Cerebellar nuclear complex (tissue), 1 donor: ENCODE data around the gene MSH2.

ENCODE experiments used
- DNase-seq, 2 experiments: peaks; one replicate each; lab custom pipeline; 2025; lab: John Stamatoyannopoulos, UW

The MSH2 gene

GRCh38 chr2:47508641-47509040, 105.7 kb downstream of the MSH2 start:
- DNase-seq, result no peak

- DNase-seq, result no peak
Observed at GRCh38 chr2:47509250-47509649, 106.3 kb downstream of the MSH2 start.

DNA sequence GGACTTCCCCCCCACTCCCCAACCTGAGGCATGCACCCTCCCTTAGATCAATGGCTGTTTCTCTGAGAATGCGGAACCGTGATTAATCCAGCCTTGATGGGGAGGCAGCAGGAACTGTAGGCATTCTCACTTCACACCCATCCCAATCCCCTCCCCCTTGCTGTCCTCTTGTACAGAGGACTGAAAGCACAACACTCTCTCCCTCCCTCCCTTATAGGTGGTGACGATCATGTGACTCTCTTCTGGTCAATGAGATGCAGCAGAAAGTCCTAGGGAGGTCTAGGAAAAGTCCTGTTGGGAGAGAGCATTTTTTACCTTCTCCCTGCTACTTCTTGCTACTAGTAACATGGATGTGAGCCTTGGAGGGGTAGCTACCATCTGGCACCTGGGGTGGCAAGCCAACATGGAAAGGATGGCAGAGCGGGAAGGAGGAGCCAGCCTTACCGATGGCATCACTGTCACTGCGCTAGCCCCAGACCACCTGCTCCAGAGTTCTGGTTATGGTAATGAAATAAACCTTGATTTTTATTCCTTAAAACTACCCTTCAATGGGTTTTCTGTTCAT, 106.9 kb downstream of the MSH2 start:
- peak in 1 of 2 experiments; percentile 24 for DNase-seq

DNA sequence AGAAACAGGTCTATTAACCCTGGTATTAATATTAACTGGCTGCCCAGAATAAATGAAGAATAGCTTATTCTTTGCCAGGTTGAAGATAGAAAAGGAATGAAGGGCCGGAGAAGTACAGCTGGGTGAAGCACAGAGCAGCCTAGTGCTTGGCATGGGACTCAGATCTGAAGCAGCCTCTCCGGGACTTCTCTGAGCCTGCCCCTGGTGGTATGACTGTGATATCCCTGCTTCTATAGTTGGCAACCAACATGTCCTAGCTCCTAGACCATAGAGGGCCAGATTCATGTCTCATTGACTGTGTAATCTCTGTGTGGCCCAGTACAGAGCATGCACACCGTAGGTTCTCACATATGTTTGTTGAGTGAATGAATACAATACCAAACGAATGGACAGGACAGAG, 107.8 kb downstream of the MSH2 start:
- DNase-seq, result no peak

DNA sequence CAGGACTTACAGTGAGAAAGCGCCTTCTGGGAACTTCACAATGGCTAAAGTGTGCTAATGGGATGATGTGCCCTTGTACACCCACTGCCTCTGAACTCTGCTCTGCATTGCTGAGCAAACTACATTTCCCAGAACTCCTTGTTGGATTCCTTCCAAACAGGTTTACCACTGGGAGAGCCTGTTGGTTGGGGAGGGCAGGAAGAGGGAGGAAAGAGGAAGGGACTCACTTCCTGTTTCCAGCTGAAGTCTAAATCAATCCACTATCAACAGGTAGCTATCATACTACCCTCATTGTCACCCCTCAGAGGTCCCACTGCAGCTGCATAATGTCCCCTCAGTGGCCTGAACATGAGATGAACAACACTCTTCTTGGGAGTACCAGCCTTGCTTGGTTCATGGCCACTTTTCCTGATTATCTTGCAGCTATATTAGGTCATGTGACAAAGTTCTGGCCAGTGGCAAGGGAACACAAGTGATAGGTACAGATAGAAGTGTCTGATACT, 109.7 kb downstream of the MSH2 start:
- no peak for DNase-seq

GRCh38 chr2:47513981-47514520, 111.1 kb downstream of the MSH2 start:
- DNase-seq, result no peak

DNA sequence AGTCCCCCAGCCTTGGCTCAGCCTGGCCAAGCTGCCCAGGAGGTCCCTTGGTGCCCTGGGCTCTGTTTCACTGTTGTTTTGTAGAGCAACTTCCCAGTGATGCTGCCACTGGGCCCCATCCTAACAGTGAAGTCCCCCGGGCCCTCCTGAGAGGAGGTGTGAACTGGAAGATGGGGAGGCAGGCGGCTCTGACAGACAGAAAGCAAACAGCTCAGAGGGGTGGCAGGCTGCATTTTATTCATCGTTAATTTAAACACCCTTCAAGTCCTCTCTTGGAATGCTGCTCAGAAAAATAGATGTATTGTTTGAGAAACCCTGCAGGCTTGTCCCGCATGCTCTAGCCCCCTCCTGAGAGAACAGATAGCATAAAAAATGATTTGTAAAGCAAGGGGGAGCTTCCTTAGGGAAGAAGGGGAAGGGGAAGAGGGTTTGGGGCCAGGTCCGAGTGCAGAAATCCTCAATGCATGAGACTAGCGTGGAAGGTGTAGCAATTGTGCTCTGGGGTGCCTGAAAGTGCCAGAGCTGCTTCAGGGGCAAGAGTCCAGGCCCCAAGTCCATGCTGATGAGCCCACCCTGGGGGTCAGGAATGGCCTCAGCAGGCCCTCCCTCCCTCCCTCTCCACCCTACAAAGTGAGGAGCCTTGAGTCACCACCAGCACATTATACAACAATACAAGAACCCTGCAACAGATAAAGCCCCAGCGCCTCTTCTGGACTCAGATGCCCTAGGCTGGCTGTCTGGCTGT, 113.6 kb downstream of the MSH2 start:
- DNase-seq, result no peak

- DNase-seq, result no peak
Observed at GRCh38 chr2:47518497-47519146, 115.7 kb downstream of the MSH2 start.

DNA sequence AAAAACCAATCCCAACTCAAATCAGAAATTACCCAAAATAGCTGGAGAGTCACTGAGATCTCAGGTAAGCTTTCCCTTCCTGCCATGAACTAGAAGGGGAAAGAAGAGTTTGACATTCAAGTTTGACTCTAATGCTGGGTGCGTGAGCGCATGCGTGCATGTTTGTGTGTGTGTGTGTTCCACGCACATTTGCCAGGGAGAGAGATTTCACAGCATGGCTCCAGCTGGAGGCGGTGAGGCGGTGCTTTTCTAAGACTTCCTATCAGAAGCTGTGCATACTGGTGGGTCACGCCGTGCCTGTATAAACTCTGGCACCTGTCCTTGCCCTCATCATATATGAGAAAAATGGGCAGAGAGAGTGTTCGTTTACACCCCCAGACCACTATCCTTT, 116.2 kb downstream of the MSH2 start:
- peak in 1 of 2 experiments; percentile 58 for DNase-seq

- no peak for DNase-seq
Observed at GRCh38 chr2:47519604-47520301, 116.8 kb downstream of the MSH2 start.

GRCh38 chr2:47520302-47520630, 117.3 kb downstream of the MSH2 start:
- DNase-seq, result no peak

DNA sequence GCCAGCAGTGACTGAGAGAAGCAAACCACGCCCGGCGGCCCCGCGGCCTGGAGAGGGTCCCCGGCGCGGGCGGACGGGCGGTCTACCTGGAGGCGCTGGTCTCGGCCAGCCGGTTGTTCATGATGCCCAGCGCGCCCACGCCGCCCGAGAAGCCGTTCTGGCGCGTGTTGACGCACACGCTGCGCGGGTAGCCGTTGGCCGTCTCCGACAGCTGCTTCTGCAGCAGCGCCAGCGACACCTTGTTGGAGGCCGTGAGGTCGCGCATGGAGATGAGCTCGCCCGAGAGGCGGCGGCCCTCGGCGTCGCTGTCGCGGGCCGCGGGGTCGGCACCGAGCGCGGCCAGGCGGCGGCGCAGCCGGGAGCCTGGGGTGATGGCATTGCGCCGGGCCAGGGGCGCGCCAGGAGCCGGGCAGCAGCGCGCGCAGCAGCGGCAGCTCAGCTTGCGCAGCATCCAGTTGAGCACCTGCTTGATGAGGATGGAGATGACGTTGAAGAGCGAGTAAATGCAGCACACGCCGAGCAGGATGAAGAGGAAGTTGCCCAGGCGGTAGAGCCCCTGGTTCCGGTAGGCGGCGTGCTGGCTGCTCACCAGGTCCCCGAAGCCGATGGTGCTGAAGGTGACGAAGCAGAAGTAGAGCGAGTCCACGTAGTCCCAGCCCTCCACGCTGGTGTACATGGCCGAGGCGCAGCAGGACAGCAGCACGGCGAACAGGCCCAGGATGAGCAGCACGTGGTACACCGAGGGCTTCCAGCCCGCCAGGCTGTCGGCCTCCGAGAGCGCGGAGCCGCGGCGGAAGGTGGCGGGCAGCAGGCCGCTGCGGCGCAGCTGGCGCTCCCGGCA, 118.1 kb downstream of the MSH2 start:
- peak in 1 of 2 experiments; percentile 14 for DNase-seq

DNA sequence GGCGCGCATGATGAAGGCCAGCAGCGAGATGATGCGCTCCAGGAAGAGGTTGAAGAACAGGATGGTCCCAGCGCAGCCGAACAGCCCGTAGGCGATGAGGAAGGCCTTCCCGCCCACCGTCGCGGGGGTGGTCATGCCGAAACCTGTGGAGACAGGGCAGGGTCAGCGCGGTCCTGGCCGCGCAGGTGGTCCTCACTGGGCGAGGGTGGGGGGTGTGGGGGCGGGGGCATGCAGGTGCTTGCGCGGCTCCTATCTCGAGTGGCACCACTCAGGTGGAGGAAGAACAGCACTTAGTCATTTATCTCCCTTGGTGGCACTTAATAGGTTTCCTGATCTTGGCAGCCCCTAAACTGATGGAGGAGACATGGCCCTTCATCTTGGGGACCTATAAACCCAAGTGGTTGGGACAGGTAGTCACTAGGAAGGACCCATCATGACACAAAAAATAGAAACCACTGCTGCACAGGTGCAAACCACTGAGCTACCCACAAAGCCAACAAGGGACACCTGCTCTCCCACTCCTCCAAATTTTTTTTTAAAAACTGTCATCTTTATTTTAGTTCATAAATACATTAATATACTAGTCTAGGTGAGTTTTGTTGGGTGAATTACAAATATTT, 118.8 kb downstream of the MSH2 start:
- no peak for DNase-seq

DNA sequence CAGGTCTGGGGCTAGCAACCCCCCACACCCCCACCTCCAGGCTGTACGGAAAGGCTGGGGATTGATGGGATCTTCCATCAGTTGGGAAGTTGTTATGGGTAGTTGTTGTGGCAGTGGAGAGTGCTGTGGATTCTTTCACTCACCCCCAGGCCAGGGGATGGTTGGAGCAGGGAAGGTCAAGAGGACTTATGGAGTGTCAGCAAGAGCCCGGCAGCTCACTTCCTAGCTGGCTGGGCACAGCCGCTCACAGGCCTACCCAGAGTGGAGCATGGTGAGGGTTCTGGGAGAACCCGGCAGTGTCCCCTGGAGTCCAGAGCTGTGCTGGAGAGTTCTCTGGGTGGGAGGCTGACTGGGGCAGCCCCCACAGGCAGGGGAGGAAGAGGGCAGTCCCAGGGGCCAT, 122.2 kb downstream of the MSH2 start:
- no peak for DNase-seq

- no peak for DNase-seq
Observed at GRCh38 chr2:47528455-47528854, 125.5 kb downstream of the MSH2 start.

DNA sequence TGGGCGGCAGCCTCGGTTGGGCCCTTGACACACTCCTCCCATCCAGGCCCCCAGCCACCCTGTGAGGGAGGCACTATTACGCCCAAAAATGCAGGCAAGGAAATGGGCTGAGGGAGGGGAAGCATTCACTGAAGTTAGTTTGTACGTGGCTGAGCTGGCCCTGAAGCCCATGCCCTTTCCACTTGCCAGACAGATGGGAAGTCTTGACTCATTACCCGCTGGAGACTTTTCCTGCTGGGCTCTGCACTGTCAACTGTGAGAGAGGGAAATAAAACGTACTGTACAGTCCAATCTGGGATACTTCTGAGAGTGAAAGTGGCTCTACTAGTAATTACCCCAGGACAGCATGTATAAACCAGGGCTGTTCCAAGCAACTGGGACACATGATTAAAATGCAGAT, 125.9 kb downstream of the MSH2 start:
- no peak for DNase-seq

- no peak for DNase-seq
Observed at GRCh38 chr2:47530105-47530760, 127.3 kb downstream of the MSH2 start.

DNA sequence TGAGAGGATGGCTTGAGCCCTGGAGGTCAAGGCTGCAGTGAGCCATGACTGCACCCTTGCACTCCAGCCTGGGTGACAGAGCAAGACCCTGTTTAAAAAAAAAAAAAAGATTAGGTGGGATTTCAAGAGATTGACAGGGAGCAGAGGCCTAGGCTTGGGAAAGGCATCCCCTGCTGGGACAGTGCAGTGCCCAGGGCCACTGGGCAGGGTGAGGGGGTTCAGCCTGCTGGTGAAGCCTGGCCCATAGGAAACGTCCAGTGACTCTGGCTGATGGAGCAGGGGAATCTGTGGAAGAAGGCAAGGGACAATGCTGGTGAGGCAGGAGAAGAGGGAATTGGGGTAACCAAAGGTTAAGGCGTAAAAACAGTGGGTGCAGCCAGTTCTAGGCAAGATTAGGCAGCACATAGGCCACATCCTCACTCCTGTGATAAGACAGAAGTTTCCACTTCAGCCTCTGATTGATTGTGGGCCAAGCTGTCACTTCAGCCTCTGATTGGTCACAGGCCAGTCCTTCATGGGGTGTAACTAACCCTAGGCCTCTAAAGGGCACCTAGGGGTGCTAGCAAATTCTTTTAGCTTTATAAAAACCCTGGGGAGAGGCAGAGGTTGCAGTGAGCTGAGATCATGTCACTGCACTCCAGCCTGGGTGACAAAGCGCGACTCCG, 128.6 kb downstream of the MSH2 start:
- DNase-seq, result no peak
